SU-DHL-6 (cell line): ENCODE data around the gene LHFPL3.

Experiments
- H2AFZ ChIP-seq: fragments of 200-600 bp; sonication (generic); 2 replicates; pipeline ENCODE4 v1.6.1; 2014; ENCODE audit warnings: low read depth, mild to moderate bottlenecking, moderate library complexity, mixed read lengths, antibody characterized with exemption, low read length; ENCODE audit not compliant: severe bottlenecking
- H3F3A ChIP-seq: fragments of 200-600 bp; shearing (Covaris generic); 2 replicates; pipeline ENCODE4 v1.6.0; 2016; ENCODE audit warnings: antibody characterized with exemption, mild to moderate bottlenecking; ENCODE audit not compliant: insufficient read depth
- H3K27ac ChIP-seq: fragments of 200-600 bp; sonication (generic); 2 replicates; pipeline ENCODE4 v1.5.1; 2016; ENCODE audit warnings: low read depth, mild to moderate bottlenecking, low read length, moderate library complexity, mixed read lengths
- H3K27me3 ChIP-seq: fragments of 200-600 bp; sonication (generic), shearing (Covaris generic); 2 replicates; pipeline ENCODE4 v1.6.0; 2014; ENCODE audit warnings: mild to moderate bottlenecking, low read length
- H3K36me3 ChIP-seq: fragments of 200-600 bp; sonication (generic); 2 replicates; pipeline ENCODE4 v1.6.1; 2014; ENCODE audit warnings: mild to moderate bottlenecking, low read length, mixed read lengths
- H3K4me2 ChIP-seq: fragments of 300-600, 200-600 bp; shearing (Covaris generic), sonication (generic); 2 replicates; pipeline ENCODE4 v1.6.0; 2014; ENCODE audit warnings: low read length, low read depth, mild to moderate bottlenecking; ENCODE audit not compliant: poor library complexity, severe bottlenecking
- H3K4me3 ChIP-seq: fragments of 200-600 bp; sonication (generic); 2 replicates; pipeline ENCODE4 v1.5.1; 2014; ENCODE audit warnings: antibody characterized with exemption, low read length, mild to moderate bottlenecking, mixed read lengths; ENCODE audit not compliant: insufficient read depth, poor library complexity, severe bottlenecking
- H3K79me2 ChIP-seq: fragments of 200-600 bp; sonication (generic); 2 replicates; pipeline ENCODE4 v1.6.1; 2014; ENCODE audit warnings: mild to moderate bottlenecking, low read length, moderate library complexity; ENCODE audit not compliant: insufficient read depth
- H3K9ac ChIP-seq: fragments of 200-600 bp; sonication (generic); 2 replicates; pipeline ENCODE4 v1.7.0; 2014; ENCODE audit warnings: mild to moderate bottlenecking, low read length
- H3K9me2 ChIP-seq: fragments of 200-600 bp; sonication (generic); replicated peaks from 2 replicates; pipeline ENCODE4 v1.6.1; 2014; ENCODE audit warnings: low read length; ENCODE audit not compliant: insufficient read depth
- H3K9me3 ChIP-seq: fragments of 200-600 bp; sonication (generic); 2 replicates; pipeline ENCODE4 v1.6.1; 2014; ENCODE audit warnings: low read length, mixed read lengths; ENCODE audit not compliant: insufficient read depth
- H4K20me1 ChIP-seq: fragments of 200-600 bp; sonication (generic); 2 replicates; pipeline ENCODE4 v1.6.1; 2014; ENCODE audit warnings: low read depth, mild to moderate bottlenecking, antibody characterized with exemption, low read length, moderate library complexity, mixed read lengths
- CTCF ChIP-seq: fragments of 200-600 bp; sonication (generic); IDR thresholded peaks from one replicate; pipeline ENCODE4 v1.5.1; 2017; ENCODE audit warnings: antibody characterized with exemption, mild to moderate bottlenecking, low read length, moderate library complexity; ENCODE audit not compliant: insufficient read depth, poor library complexity, severe bottlenecking
- EZH2phosphoT487 ChIP-seq: fragments of 200-600 bp; sonication (generic), shearing (Covaris generic); conservative IDR thresholded peaks from 2 replicates; pipeline ENCODE4 v1.6.1; 2018; ENCODE audit warnings: mild to moderate bottlenecking, antibody characterized with exemption, low read length, moderate library complexity, mixed read lengths

The LHFPL3 gene

GRCh38 chr7:104814126-104814525 is 485.7 kb downstream of the LHFPL3 start:
- Histone ChIP-seq H3K27ac (no peak overlapping the region), H3K9me2 (no peaks in the 10 kb centered on the region), H2AFZ (no peak overlapping the region), H3K36me3 (no peaks in the 10 kb centered on the region), H3K27me3 (no peaks in the 10 kb centered on the region), H3K9me3 (no peaks in the 10 kb centered on the region), H3K4me2 (no peak overlapping the region), H3K4me3 (no peak overlapping the region), H4K20me1 (no peaks in the 10 kb centered on the region), H3F3A (no peaks in the 10 kb centered on the region), H3K9ac (no peak overlapping the region), H3K79me2 (no peaks in the 10 kb centered on the region)
- TF ChIP-seq EZH2phosphoT487 (no peak), CTCF (no peak)

- no peak overlapping the region for H3K4me2 ChIP-seq
- TF ChIP-seq EZH2phosphoT487 (no peak), CTCF (no peak)
- H3K9me3 ChIP-seq, result no peaks in the 10 kb centered on the region
- H3K27ac ChIP-seq, result no peak overlapping the region
- H2AFZ ChIP-seq, result no peak overlapping the region
- H3K27me3 ChIP-seq, result no peaks in the 10 kb centered on the region
- H3K79me2 ChIP-seq, result no peaks in the 10 kb centered on the region
- no peak overlapping the region for H3K9ac ChIP-seq
- no peak overlapping the region for H3K4me3 ChIP-seq
- no peaks in the 10 kb centered on the region for H4K20me1 ChIP-seq
- H3K36me3 ChIP-seq, result no peaks in the 10 kb centered on the region
- no peaks in the 10 kb centered on the region for H3K9me2 ChIP-seq
- H3F3A ChIP-seq, result no peaks in the 10 kb centered on the region
Observed at GRCh38 chr7:104814671-104815400, 486.4 kb downstream of the LHFPL3 start.

- Histone ChIP-seq H3F3A (no peaks in the 10 kb centered on the region), H3K9me3 (no peaks in the 10 kb centered on the region), H3K9ac (no peak overlapping the region), H3K79me2 (no peaks in the 10 kb centered on the region), H4K20me1 (no peaks in the 10 kb centered on the region), H3K4me2 (no peak overlapping the region), H3K27ac (no peak overlapping the region), H2AFZ (no peak overlapping the region), H3K9me2 (no peaks in the 10 kb centered on the region), H3K4me3 (no peak overlapping the region), H3K27me3 (no peaks in the 10 kb centered on the region), H3K36me3 (no peaks in the 10 kb centered on the region)
- TF ChIP-seq CTCF, result no peak
- TF ChIP-seq EZH2phosphoT487, result no peak
Observed at GRCh38 chr7:104816537-104816936, 488.1 kb downstream of the LHFPL3 start.
